Kidney (tissue), 14 donors: ENCODE measurements around the gene KCTD14. TPM values are rescaled to one million over a fixed set of nuclear protein-coding genes. Genes with fewer than 3 reads are reported as not detected.

Experiments
- DNase-seq, 5 donors: peaks; one replicate each; pipeline ENCODE4 v3.0.0-alpha.2; 2013 to 2020
- FAIRE-seq: peaks from 2 replicates; lab custom pipeline; 2012; peaks lifted over from hg19 to GRCh38; lab: Jason Lieb, UNC
- H3K27ac ChIP-seq, 2 donors: one replicate each; pipeline ENCODE4 v1.7.0; 2013; ENCODE audit warnings: low read depth in 2 of 2, low read length in 2 of 2, inconsistent platforms in 1 of 2
- H3K27me3 ChIP-seq: one replicate; pipeline ENCODE4 v1.7.1; 2013; ENCODE audit warnings: low read length, inconsistent platforms; ENCODE audit not compliant: control insufficient read depth, insufficient read depth
- H3K36me3 ChIP-seq, 3 donors: one replicate each; pipeline versions ENCODE4 v1.7.0 to v1.7.1; 2013; ENCODE audit warnings: low read length in 3 of 3, control low read depth in 1 of 3, inconsistent platforms in 1 of 3; ENCODE audit not compliant: insufficient read depth in 3 of 3, control insufficient read depth in 2 of 3
- H3K4me1 ChIP-seq, 3 donors: one replicate each; pipeline versions ENCODE4 v1.7.0 to v1.7.1; 2013; ENCODE audit warnings: low read length in 3 of 3, inconsistent platforms in 1 of 3, low read depth in 1 of 3; ENCODE audit not compliant: control insufficient read depth in 2 of 3, insufficient read depth in 2 of 3
- H3K4me3 ChIP-seq, 3 donors: one replicate each; pipeline versions ENCODE4 v1.7.0 to v1.8.1; 2013; ENCODE audit warnings: low read length in 3 of 3, control low read depth in 1 of 3, inconsistent platforms in 1 of 3
- H3K9ac ChIP-seq, 3 donors: one replicate each; pipeline versions ENCODE4 v1.7.0 to v1.7.1; 2013; ENCODE audit warnings: low read length in 3 of 3, control low read depth in 1 of 3, inconsistent platforms in 1 of 3
- H3K9me3 ChIP-seq, 3 donors: one replicate each; pipeline versions ENCODE4 v1.7.0 to v1.7.1; 2013; ENCODE audit warnings: low read length in 3 of 3, control low read depth in 1 of 3, inconsistent platforms in 1 of 3; ENCODE audit not compliant: control insufficient read depth in 2 of 3, insufficient read depth in 1 of 3
- CTCF ChIP-seq: IDR thresholded peaks from 3 replicates; pipeline ENCODE4 v1.5.1; 2012; ENCODE audit warnings: mild to moderate bottlenecking, moderate library complexity, borderline replicate concordance; ENCODE audit not compliant: insufficient read depth; ENCODE audit errors: extremely low read depth
- intact Hi-C: fragments of 100-400 bp; cut with DNase I; formaldehyde crosslinking; loops from one replicate; pipeline ENCODE4 v1.11.1; 2022
- polyA plus RNA-seq: library from polyadenylated mRNA; stranded (reverse); fragments of 350-450 nt; fragmentation: Illumina TruSeq; extraction: RNeasy Lipid Tissue Mini Kit (QIAGEN cat#74804); gene quantifications from one replicate; pipeline ENCODE4 v1.2.3, GENCODE V29; 2014; ENCODE audit warnings: low read depth, low replicate concordance; ENCODE audit not compliant: insufficient read depth
- total RNA-seq: library from RNA; stranded (reverse); fragmentation: NEBNext Ultra II Directional; extraction: Animal tissue kit (Norgen Biotek cat#: 25700); gene quantifications from one replicate; pipeline ENCODE4 v1.2.1, GENCODE V29; 2021
- donor health status: control.
- donor health status: control.
- donor health status: control.
- donor health status: control.
- donor health status: control.
- donor health status: DM: yes; HTN: yes; CAD: no.
- donor health status: Normal renal cell carcinoma (clear cell type).

Gene KCTD14
- total and polyA plus RNA-seq, 2 donors from 2014 or later: 13.7 to 14.8 TPM

- DNase-seq: peak in 1 of 5 donors; percentile 7
- H3K9ac ChIP-seq: no peak overlapping the region
- no peaks in the 10 kb centered on the region for H3K9me3 ChIP-seq
- no peak overlapping the region for H3K27ac ChIP-seq
- peaks cover 2 to 8% (median 6%) of the 10 kb centered on the region in 3 donors for H3K36me3 ChIP-seq
- no peak for FAIRE-seq
- H3K4me1 ChIP-seq: peaks cover 0 to 9% (median 5%) of the 10 kb centered on the region in 3 donors
- H3K27me3 ChIP-seq: no peaks in the 10 kb centered on the region
- intact Hi-C loops: no loop called here
- TF ChIP-seq CTCF: no peak
- H3K4me3 ChIP-seq: no peak overlapping the region
Observed at GRCh38 chr11:78065203-78065602, 42.1 kb upstream of the KCTD14 start.

- H3K4me1 ChIP-seq: peaks cover 0 to 9% (median 5%) of the 10 kb centered on the region in 3 donors
- intact Hi-C loops: no loop called here
- FAIRE-seq (no peak), DNase-seq (peak in 3 of 5 donors; percentile 16 to 60 (median 16))
- no peak for TF ChIP-seq CTCF
- no peak within 1 kb of the TSS for H3K9ac ChIP-seq
- H3K4me3 ChIP-seq: no peak within 1 kb of the TSS
- no peaks in the 10 kb centered on the region for H3K27me3 ChIP-seq
- H3K27ac ChIP-seq: no peak within 1 kb of the TSS
- H3K36me3 ChIP-seq: peaks cover 2 to 5% (median 4%) of the 10 kb centered on the region in 3 donors
- no peaks in the 10 kb centered on the region for H3K9me3 ChIP-seq
Observed at GRCh38 chr11:78063440-78064181, 40.5 kb upstream of the KCTD14 start, which contains the start of gene THRSP. Gene THRSP (plus strand): TSS chr11:78063861. CDS start chr11:78063882, 21 bp downstream.

DNA sequence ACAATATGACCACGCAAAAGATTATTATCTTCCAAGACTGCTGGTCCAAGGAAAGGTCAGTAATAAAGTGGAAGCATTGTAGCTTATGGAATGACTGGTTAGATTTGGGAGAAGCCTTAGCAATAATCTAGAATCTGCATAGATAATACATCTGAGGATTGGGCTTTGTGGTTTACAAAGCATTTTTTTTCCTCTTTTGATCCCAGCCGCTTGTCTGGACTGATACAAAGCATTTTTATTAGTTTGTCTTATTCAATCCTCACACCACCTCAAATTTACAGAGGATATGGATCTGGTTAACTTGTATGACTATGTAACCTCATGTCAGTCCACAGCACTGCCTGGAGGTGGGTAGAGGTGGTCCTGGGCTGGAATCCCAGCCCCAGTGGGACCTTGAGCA is 39.6 kb upstream of the KCTD14 start:
- intact Hi-C loops: no loop called here
- no peak for FAIRE-seq
- TF ChIP-seq CTCF: no peak
- Histone ChIP-seq H3K9me3 (no peaks in the 10 kb centered on the region), H3K4me1 (peaks cover 0 to 9% (median 5%) of the 10 kb centered on the region in 3 donors), H3K27me3 (no peaks in the 10 kb centered on the region), H3K27ac (no peak overlapping the region), H3K9ac (no peak overlapping the region), H3K4me3 (no peak overlapping the region), H3K36me3 (peaks cover under 1 to 2% (median 2%) of the 10 kb centered on the region in 3 donors)
- DNase-seq: peak in 1 of 5 donors; percentile 7
